ENCODE measurements around the gene HACD4.

HACD4 gene

DNA sequence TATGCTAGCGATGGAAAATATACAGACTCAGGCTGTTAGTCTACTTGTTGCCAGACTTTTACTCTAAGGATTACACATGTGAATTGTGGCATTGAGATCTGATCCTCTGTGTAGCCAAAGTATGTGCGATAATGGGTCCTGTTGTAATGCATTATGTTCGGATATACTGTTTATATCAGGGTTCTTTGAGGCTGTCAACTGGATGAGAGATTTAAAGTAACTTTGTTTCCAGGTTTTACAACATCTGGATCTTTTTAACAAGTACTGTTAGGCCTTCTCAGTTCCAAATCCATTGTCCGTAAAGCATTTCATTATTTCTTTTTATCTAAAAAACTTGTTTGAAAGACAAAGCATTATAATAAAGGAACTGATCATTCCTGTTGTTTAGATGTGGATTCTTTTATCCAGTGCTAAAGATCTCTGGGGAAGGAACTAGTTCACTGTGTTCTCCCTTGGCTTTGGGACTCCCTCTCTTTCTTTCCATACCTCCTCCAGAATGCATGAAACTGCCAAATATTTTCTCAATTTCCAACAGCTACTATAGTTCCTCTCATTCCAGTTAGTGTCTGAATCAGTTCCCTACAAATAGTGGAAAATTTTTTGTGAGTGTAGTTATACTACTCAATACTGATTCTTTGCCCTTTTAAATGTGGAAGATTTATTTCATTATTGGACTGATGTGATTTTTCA, 68.8 kb downstream of the HACD4 start:
- H2BK12ac ChIP-seq (ENCODE audit: low read length), result no peak overlapping the region
- H3K23ac ChIP-seq (ENCODE audit: low read length), result no peak overlapping the region
- no peak overlapping the region for H3K9ac ChIP-seq (ENCODE audit: low read length)
- H3K79me2 ChIP-seq (ENCODE audit: control insufficient read depth, insufficient read depth, low read length, poor library complexity), result no peaks in the 10 kb centered on the region
- H2AK5ac ChIP-seq (ENCODE audit: low read length), result no peak overlapping the region
- H3K14ac ChIP-seq (ENCODE audit: low read length), result no peak overlapping the region
- H3K4me1 ChIP-seq (ENCODE audit: control insufficient read depth in 1 of 2, insufficient read depth in 2 of 2, low read length in 2 of 2), result no peaks in the 10 kb centered on the region
- no peak overlapping the region for H2AFZ ChIP-seq (ENCODE audit: insufficient read depth, low read length, poor library complexity)
- no CpG with 5 or more reads among the region's 4 CpGs for WGBS (ENCODE audit: extremely low coverage, insufficient coverage, insufficient read length)
- H3K4ac ChIP-seq (ENCODE audit: low read depth, low read length), result no peak overlapping the region
- no peaks in the 10 kb centered on the region for H3K79me1 ChIP-seq (ENCODE audit: low read length)
- H3K36me3 ChIP-seq (ENCODE audit: control insufficient read depth in 1 of 2, insufficient read depth in 2 of 2, low read length in 2 of 2), result no peaks in the 10 kb centered on the region
- H4K8ac ChIP-seq (ENCODE audit: low read depth, low read length), result no peak overlapping the region
- H3K18ac ChIP-seq (ENCODE audit: low read length), result no peak overlapping the region
- no peak overlapping the region for H2BK5ac ChIP-seq (ENCODE audit: low read depth, low read length, poor library complexity)
- no peaks in the 10 kb centered on the region for H3K9me3 ChIP-seq (ENCODE audit: insufficient read depth, low read depth, low read length)
- H2BK120ac ChIP-seq (ENCODE audit: insufficient read depth, low read length, poor library complexity), result no peak overlapping the region
- H3K27ac ChIP-seq (ENCODE audit: low read depth, low read length), result no peak overlapping the region
- no peak overlapping the region for H3K4me3 ChIP-seq (ENCODE audit: low read depth, low read length)
- H4K91ac ChIP-seq (ENCODE audit: low read depth, low read length), result no peak overlapping the region
- H3K4me2 ChIP-seq (ENCODE audit: low read length), result no peak overlapping the region
- H3K27me3 ChIP-seq (ENCODE audit: insufficient read depth, low read length), result no peaks in the 10 kb centered on the region
- DNase-seq, result no peak
- H4K12ac ChIP-seq (ENCODE audit: low read depth, low read length), result no peak overlapping the region

GRCh38 chr9:20950707-20951106, 80.7 kb downstream of the HACD4 start:
- no peaks in the 10 kb centered on the region for H3K79me2 ChIP-seq (ENCODE audit: control insufficient read depth, insufficient read depth, low read length, poor library complexity)

More at GRCh38 chr9:20950707-20951106, 80.7 kb downstream of the HACD4 start:
- Histone ChIP-seq H3K27ac (ENCODE audit: low read depth, low read length) (no peak overlapping the region), H3K18ac (ENCODE audit: low read length) (no peak overlapping the region), H2BK12ac (ENCODE audit: low read length) (no peak overlapping the region), H2BK120ac (ENCODE audit: insufficient read depth, low read length, poor library complexity) (no peak overlapping the region), H3K27me3 (ENCODE audit: insufficient read depth, low read length) (no peaks in the 10 kb centered on the region), H3K79me1 (ENCODE audit: low read length) (no peaks in the 10 kb centered on the region), H3K36me3 (ENCODE audit: control insufficient read depth in 1 of 2, insufficient read depth in 2 of 2, low read length in 2 of 2) (peaks cover 1 to 5% of the 10 kb centered on the region in 2 experiments), H3K23ac (ENCODE audit: low read length) (no peak overlapping the region), H4K91ac (ENCODE audit: low read depth, low read length) (no peak overlapping the region), H3K9me3 (ENCODE audit: insufficient read depth, low read depth, low read length) (no peaks in the 10 kb centered on the region), H2AFZ (ENCODE audit: insufficient read depth, low read length, poor library complexity) (no peak overlapping the region), H2BK5ac (ENCODE audit: low read depth, low read length, poor library complexity) (no peak overlapping the region), H2AK5ac (ENCODE audit: low read length) (no peak overlapping the region), H4K12ac (ENCODE audit: low read depth, low read length) (no peak overlapping the region), H4K8ac (ENCODE audit: low read depth, low read length) (no peak overlapping the region), H3K14ac (ENCODE audit: low read length) (no peak overlapping the region), H3K4me3 (ENCODE audit: low read depth, low read length) (no peak overlapping the region), H3K4me1 (ENCODE audit: control insufficient read depth in 1 of 2, insufficient read depth in 2 of 2, low read length in 2 of 2) (no peaks in the 10 kb centered on the region), H3K4me2 (ENCODE audit: low read length) (no peak overlapping the region), H3K4ac (ENCODE audit: low read depth, low read length) (no peak overlapping the region), H3K9ac (ENCODE audit: low read length) (no peak overlapping the region)
- DNase-seq, result no peak
- WGBS (ENCODE audit: extremely low coverage, insufficient coverage, insufficient read length), result no CpG with 5 or more reads among the region's 2 CpGs
